Adipocyte (in vitro differentiated cells): ENCODE measurements around the gene PLD1.

Experiments
- DNase-seq: peaks from one replicate; pipeline ENCODE4 v3.0.0-alpha.2; 2015; ENCODE audit warnings: low read depth
- H3K27me3 ChIP-seq: replicated peaks from 2 replicates; pipeline ENCODE4 v1.7.0; 2013; ENCODE audit warnings: mild to moderate bottlenecking, low read length, moderate library complexity; ENCODE audit not compliant: control insufficient read depth, insufficient read depth
- H3K36me3 ChIP-seq: 2 replicates; pipeline ENCODE4 v1.7.0; 2013; ENCODE audit warnings: low read length, mild to moderate bottlenecking, moderate library complexity; ENCODE audit not compliant: control insufficient read depth, insufficient read depth, severe bottlenecking
- H3K4me1 ChIP-seq: 2 replicates; pipeline ENCODE4 v1.7.0; 2013; ENCODE audit warnings: mild to moderate bottlenecking, low read length, moderate library complexity; ENCODE audit not compliant: control insufficient read depth, insufficient read depth
- H3K4me3 ChIP-seq: 2 replicates; pipeline ENCODE4 v1.7.0; 2013; ENCODE audit warnings: mild to moderate bottlenecking, low read length, moderate library complexity
- H3K9ac ChIP-seq: 2 replicates; pipeline ENCODE4 v1.7.0; 2013; ENCODE audit warnings: mild to moderate bottlenecking, low read length, moderate library complexity
- H3K9me3 ChIP-seq: 2 replicates; pipeline ENCODE4 v1.7.0; 2013; ENCODE audit warnings: mild to moderate bottlenecking, low read length, moderate library complexity; ENCODE audit not compliant: control insufficient read depth

PLD1 gene

GRCh38 chr3:171672124-171672523, 138.2 kb downstream of the PLD1 start:
- Histone ChIP-seq H3K4me3 (no peak overlapping the region), H3K9ac (no peak overlapping the region), H3K36me3 (no peaks in the 10 kb centered on the region), H3K27me3 (no peaks in the 10 kb centered on the region), H3K9me3 (no peaks in the 10 kb centered on the region), H3K4me1 (no peaks in the 10 kb centered on the region)
- DNase-seq, result no peak

- Histone ChIP-seq H3K27me3 (no peaks in the 10 kb centered on the region), H3K36me3 (no peaks in the 10 kb centered on the region), H3K9me3 (no peaks in the 10 kb centered on the region), H3K4me3 (no peak overlapping the region), H3K4me1 (no peaks in the 10 kb centered on the region), H3K9ac (no peak overlapping the region)
- DNase-seq, result no peak
Observed at GRCh38 chr3:171671709-171672108, 138.6 kb downstream of the PLD1 start.

DNA sequence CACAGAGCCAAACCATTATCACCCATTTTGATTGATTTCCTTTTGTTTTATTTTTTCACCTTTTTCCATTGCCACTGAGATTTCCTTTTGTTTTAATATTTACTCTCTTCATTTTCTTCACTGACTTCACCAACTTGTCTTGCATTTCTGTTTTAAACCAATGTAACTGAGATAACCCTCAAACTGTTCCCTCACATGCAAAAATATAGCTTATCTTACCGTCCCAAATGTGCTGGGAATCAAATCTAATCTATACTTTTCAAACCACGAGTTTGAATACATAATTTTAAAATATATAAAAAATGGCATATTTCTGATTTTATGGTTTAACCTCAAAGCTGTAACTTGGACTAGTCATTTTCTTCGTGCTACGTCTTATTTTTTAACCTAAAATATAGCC, 143.8 kb downstream of the PLD1 start:
- Histone ChIP-seq H3K4me3 (no peak overlapping the region), H3K4me1 (no peaks in the 10 kb centered on the region), H3K27me3 (no peaks in the 10 kb centered on the region), H3K9me3 (no peaks in the 10 kb centered on the region), H3K9ac (no peak overlapping the region), H3K36me3 (no peaks in the 10 kb centered on the region)
- DNase-seq, result no peak

DNA sequence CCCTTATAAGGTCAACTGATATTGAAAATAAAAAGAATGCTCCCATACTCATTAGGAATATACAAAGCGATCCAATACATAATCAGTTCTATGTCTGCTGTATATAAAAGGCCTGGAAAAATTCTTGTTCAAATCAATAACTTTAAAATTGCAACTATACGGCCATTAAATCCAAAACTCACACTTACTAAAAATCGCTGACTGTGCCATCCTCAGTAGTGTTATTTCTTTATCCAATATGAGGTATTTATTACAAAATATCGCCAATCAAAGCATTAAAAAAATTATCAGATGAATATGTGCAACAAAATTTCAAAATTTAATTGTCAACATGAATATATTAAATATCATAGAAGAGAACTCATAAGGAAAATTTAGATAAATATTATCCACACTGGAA, 146.5 kb downstream of the PLD1 start:
- no peak for DNase-seq
- no peaks in the 10 kb centered on the region for H3K9me3 ChIP-seq
- peaks cover 16% of the 10 kb centered on the region for H3K4me1 ChIP-seq
- no peaks in the 10 kb centered on the region for H3K27me3 ChIP-seq
- H3K36me3 ChIP-seq, result no peaks in the 10 kb centered on the region
- H3K4me3 ChIP-seq, result no peak overlapping the region
- H3K9ac ChIP-seq, result no peak overlapping the region

DNA sequence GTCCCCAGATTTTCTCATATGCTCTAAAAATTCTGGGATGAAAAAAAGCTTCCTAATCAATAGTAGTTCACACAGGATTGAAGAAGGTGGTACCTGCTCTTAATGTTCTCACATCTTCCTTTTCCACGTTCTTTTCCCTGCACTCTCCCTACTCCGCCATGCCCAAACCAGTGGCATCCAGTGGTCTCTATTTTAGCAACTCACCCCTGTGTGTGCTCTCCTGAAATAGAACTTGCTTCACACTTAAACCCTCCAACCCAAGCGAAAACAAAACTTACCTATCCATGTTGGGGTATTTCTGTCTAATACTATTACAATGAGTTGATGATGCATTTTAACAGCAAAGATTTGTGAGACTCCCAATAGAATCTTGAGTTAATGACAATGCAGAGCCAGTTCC, 148.8 kb downstream of the PLD1 start:
- no peaks in the 10 kb centered on the region for H3K36me3 ChIP-seq
- no peak for DNase-seq
- H3K9ac ChIP-seq, result no peak overlapping the region
- no peaks in the 10 kb centered on the region for H3K9me3 ChIP-seq
- no peaks in the 10 kb centered on the region for H3K27me3 ChIP-seq
- peaks cover 22% of the 10 kb centered on the region for H3K4me1 ChIP-seq
- H3K4me3 ChIP-seq, result no peak overlapping the region

DNA sequence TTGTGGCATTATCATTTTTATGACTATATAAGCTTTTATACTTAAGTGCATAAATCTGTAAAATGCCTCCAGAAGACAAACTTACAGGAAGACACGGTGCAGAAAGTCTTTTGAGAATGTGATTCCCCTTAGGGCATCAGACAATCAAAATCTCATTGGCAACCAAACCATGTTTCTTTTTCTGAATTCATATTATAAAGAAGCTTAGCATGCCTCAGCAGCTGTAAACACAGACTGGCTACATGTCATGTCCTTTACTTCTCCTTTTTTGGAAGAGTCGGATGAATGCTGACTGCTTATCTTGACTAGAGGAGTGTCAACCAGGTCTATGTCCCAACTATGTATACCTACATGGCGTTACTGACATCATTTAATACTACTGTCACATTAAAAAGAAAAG, 150.1 kb downstream of the PLD1 start:
- Histone ChIP-seq H3K9ac (no peak overlapping the region), H3K27me3 (no peaks in the 10 kb centered on the region), H3K9me3 (no peaks in the 10 kb centered on the region), H3K4me1 (peaks cover 25% of the 10 kb centered on the region), H3K4me3 (no peak overlapping the region), H3K36me3 (no peaks in the 10 kb centered on the region)
- DNase-seq, result peak; percentile 14

GRCh38 chr3:171658841-171659240, 151.4 kb downstream of the PLD1 start:
- Histone ChIP-seq H3K9ac (no peak overlapping the region), H3K27me3 (no peaks in the 10 kb centered on the region), H3K4me3 (no peak overlapping the region), H3K4me1 (peaks cover 36% of the 10 kb centered on the region), H3K9me3 (no peaks in the 10 kb centered on the region), H3K36me3 (no peaks in the 10 kb centered on the region)
- DNase-seq, result peak; percentile 45

DNA sequence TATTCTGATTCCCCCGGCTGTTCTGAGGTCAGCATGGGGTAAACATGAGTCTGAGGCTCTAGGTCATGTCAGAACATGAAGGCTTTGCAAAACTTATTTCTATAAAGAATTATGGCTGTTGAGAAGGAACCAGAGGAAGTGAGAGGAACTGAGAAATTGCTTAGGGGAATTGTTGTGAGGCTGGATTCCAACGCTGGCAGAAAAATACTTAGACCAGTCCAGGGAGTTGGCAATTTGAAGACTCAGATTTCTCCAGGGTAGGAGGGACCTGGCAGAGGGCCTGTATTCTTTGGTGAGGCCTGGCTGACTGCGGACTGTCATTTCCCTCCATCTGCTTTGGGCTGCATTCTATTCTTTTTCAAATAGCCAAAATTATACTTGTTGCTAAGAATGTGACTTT, 155.5 kb downstream of the PLD1 start:
- Histone ChIP-seq H3K9me3 (no peaks in the 10 kb centered on the region), H3K36me3 (no peaks in the 10 kb centered on the region), H3K9ac (no peak overlapping the region), H3K4me1 (peaks cover 31% of the 10 kb centered on the region), H3K27me3 (no peaks in the 10 kb centered on the region), H3K4me3 (peak overlapping the region; percentile 46)
- DNase-seq, result peak; percentile 75

- Histone ChIP-seq H3K4me1 (peaks cover 29% of the 10 kb centered on the region), H3K27me3 (no peaks in the 10 kb centered on the region), H3K9me3 (no peaks in the 10 kb centered on the region), H3K4me3 (peak overlapping the region; percentile 46), H3K9ac (peak overlapping the region; percentile 38), H3K36me3 (no peaks in the 10 kb centered on the region)
- DNase-seq, result peak; percentile 0
Observed at GRCh38 chr3:171654326-171654725, 156.0 kb downstream of the PLD1 start.

DNA sequence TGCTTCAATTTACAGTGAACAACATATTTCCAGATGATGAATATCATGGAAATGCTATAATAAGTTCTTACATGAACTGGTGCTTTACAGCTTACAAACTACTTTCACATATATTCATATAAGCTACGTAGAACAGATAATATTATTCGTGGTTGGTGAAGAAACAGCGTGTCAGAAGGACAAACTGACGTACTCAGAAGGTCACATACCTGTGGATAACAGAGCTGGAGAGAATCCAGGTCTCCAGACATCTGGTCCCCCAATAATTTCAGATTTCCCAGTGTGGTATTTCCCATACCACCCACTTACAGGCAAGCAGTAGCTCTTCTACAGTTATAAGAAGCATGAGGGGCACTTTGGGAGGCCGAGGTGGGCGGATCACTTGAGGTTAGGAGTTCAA, 156.6 kb downstream of the PLD1 start:
- no peak overlapping the region for H3K4me3 ChIP-seq
- no peak overlapping the region for H3K9ac ChIP-seq
- H3K4me1 ChIP-seq, result peaks cover 29% of the 10 kb centered on the region
- DNase-seq, result no peak
- no peaks in the 10 kb centered on the region for H3K9me3 ChIP-seq
- H3K36me3 ChIP-seq, result no peaks in the 10 kb centered on the region
- no peaks in the 10 kb centered on the region for H3K27me3 ChIP-seq

DNA sequence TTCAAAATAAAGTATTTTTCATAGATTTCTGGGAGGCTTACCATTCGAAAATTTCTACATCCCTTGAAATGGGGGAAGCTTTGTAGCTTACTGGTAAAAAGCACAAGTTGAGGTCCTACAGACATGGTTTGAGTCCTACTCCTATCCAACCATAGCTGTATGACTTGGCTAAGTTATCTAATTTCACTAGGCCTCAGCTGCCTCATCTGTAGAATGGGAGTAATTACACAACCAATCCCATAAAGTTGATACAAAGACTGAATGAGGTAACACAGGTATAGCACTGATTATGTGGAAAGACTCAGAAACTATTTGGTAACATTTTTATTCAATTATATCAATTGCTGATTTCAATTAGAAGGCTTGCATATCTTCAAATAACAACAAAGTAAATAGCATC, 157.4 kb downstream of the PLD1 start:
- Histone ChIP-seq H3K36me3 (no peaks in the 10 kb centered on the region), H3K9me3 (no peaks in the 10 kb centered on the region), H3K4me1 (peaks cover 24% of the 10 kb centered on the region)

DNA sequence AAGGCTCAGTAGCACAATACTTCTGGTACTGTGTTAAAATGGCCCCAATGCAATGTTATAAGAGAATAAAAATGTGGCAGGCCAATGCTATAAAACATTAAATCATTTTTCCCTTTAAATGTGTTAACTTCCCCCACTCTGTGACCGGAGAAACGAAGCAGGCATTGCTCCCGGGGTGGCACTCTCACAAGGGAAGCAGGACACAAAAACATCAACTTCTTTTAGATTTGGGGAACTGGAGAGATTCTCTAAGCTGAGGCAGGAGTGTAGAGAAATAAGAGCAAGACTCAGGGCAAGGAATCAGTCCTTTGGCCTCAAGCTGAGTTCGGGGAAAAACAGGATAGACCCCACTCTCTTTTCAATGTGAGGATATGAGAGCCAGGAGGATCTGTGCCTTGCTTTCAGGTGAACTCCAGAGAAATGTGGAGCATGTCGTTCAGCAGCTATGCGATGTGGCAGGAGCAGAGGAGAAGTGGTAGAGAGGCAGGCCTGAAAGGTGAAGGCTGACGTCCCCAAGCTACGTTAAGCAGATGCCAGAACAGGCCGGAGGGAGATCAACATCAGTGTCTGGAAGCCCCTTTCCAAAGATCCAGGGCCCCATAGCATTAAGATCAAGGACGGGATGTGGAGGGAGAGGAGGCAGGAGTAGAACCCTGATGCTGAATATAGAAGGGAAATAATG, 160.2 kb downstream of the PLD1 start:
- DNase-seq, result no peak
- Histone ChIP-seq H3K9me3 (no peaks in the 10 kb centered on the region), H3K4me3 (no peak overlapping the region), H3K4me1 (peaks cover 27% of the 10 kb centered on the region), H3K27me3 (no peaks in the 10 kb centered on the region), H3K36me3 (no peaks in the 10 kb centered on the region), H3K9ac (no peak overlapping the region)

More for the DNA sequence above, 157.4 kb downstream of the PLD1 start:
- Histone ChIP-seq H3K4me3 (no peak overlapping the region), H3K9ac (no peak overlapping the region), H3K27me3 (no peaks in the 10 kb centered on the region)
- DNase-seq, result no peak
